Prostate gland (tissue), 2 donors: Measurements from ENCODE around the gene ZNF185. TPM values are rescaled to one million over a fixed set of nuclear protein-coding genes. Genes with fewer than 3 reads are reported as not detected.

Experiments used
- DNase-seq: peaks from one replicate; pipeline ENCODE4 v3.0.0-alpha.2; 2019; ENCODE audit warnings: low spot score
- H3K27ac ChIP-seq, 2 donors: fragments of 200-600 bp; sonication (generic); 2 replicates each; pipeline ENCODE4 v1.5.1; 2017 to 2019
- H3K27me3 ChIP-seq: fragments of 200-600 bp; sonication (generic); replicated peaks from 2 replicates; pipeline ENCODE4 v1.5.1; 2019; ENCODE audit not compliant: insufficient read depth
- H3K36me3 ChIP-seq, 2 donors: fragments of 200-600 bp; sonication (generic); 1 replicate in 1 of 2; 2 replicates in 1 of 2; pipeline versions ENCODE4 v1.5.1 to v1.8.1; 2017 to 2019
- H3K4me1 ChIP-seq: fragments of 200-600 bp; sonication (generic); replicated peaks from 2 replicates; pipeline ENCODE4 v1.5.1; 2019
- H3K4me3 ChIP-seq, 2 donors: fragments of 200-600 bp; sonication (generic); 2 replicates each; pipeline ENCODE4 v1.5.1; 2017 to 2019
- H3K9me3 ChIP-seq: fragments of 200-600 bp; sonication (generic); 2 replicates; pipeline ENCODE4 v1.5.1; 2017
- POLR2A ChIP-seq: fragments of 450-650 bp; IDR thresholded peaks from one replicate; pipeline ENCODE4 v1.6.1; 2016; ENCODE audit warnings: antibody characterized with exemption, mild to moderate bottlenecking
- POLR2AphosphoS5 ChIP-seq: sonication (generic); formaldehyde crosslinking; IDR thresholded peaks from one replicate; pipeline ENCODE4 v1.6.1; 2017; ENCODE audit warnings: antibody characterized with exemption
- WGBS: methylation state at CpG from one replicate; pipeline ENCODE4 v1.1.5; 2018; 5-methylcytosine and 5-hydroxymethylcytosine counted together
- intact Hi-C: fragments of 100-400 bp; cut with DNase I; formaldehyde crosslinking; loops from one replicate; pipeline ENCODE4 v1.14.2; 2022
- total RNA-seq, 2 donors: library from RNA; depleted of rRNA; stranded (reverse); fragments of >200 nt; gene quantifications; one replicate each; pipeline ENCODE4 v1.1.0, GENCODE V29; 2016
- TF ChIP-seq, protein P1 (sequence below), 4 experiments: fragments of 200-600 bp in 2 of 4; fragments of 450-650 bp in 2 of 4; sonication (generic) in 2 of 4; IDR thresholded peaks; 1 replicate in 3 of 4; 2 replicates in 1 of 4; pipeline ENCODE4 v1.5.1; 2016 to 2019; ENCODE audit warnings: antibody characterized with exemption in 4 of 4, mild to moderate bottlenecking in 2 of 4, moderate library complexity in 2 of 4

Gene ZNF185
- total RNA-seq, 2 donors from 2014 or later: 20.3 to 27.1 TPM

DNA sequence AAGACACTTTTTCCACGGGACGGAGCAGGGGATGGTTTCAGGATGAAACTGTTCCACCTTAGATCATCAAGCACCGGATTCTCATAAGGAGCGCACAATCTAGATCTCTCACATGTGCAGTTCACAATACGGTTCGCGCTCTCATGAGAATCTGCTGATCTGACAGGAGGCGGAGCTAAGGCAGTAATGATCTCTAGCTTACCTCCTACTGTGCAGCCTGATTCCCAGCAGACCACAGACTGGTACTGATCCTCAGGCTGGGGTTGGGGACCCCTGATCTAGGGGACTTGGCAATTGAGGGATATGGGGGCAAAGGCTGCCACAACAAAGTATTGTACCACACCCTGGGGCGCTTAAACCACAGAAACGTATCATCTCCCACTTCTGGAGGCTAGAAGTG is 25.7 kb downstream of the ZNF185 start:
- Histone ChIP-seq H3K27me3 (no peaks in the 10 kb centered on the region), H3K36me3 (no peaks in the 10 kb centered on the region), H3K9me3 (no peaks in the 10 kb centered on the region), H3K27ac (no peak overlapping the region), H3K4me3 (no peak overlapping the region), H3K4me1 (no peaks in the 10 kb centered on the region)
- DNase-seq: no peak
- 76% methylated on average over 10 of the region's 10 CpGs for WGBS
- intact Hi-C loops: no loop called here
- no peak for TF ChIP-seq POLR2AphosphoS5

DNA sequence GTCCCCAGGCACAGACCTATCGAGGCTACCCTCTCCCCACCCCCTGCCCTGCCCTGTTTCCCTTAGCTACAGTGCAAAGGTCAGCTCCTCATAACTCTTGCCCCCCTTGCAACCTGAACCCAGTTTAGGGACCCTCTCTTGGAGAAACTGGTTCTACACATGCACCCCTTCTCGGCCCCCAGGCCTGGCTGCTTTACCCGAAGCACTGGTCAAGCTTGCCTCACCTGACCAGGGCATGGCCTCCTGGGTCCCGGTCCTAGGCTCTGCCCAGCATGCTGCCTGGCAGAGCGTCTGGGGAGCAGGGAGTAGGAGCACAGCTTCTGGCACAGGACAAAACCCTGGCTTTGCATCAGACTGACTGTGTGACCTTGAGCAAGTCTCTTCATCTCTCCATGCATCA is 28.0 kb downstream of the ZNF185 start:
- Histone ChIP-seq H3K27me3 (no peaks in the 10 kb centered on the region), H3K4me3 (no peak overlapping the region), H3K36me3 (no peaks in the 10 kb centered on the region), H3K9me3 (no peaks in the 10 kb centered on the region), H3K27ac (no peak overlapping the region), H3K4me1 (no peaks in the 10 kb centered on the region)
- WGBS: 89% methylated on average over 3 of the region's 5 CpGs
- no peak for TF ChIP-seq POLR2A
- no peak for DNase-seq
- intact Hi-C loops: no loop called here

DNA sequence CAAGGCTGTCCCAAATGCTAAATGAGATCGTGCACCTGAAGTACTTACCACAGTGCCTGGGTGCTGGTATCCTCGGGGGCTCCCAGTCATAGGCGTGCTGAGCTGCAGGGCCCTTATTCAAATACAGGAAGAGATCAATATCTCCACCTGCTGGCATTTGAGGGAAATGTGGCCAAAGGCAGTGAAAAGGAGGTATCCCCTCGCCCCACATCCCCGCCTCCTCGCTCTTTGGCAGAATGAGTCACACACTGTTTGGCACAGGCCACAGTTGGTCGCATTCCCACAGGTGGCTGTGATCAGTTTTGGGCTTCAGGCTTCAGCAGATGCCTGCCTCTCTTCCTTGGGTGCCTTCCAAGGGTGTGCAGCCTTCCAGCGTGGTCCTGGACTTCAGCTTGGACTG is 28.4 kb downstream of the ZNF185 start:
- Histone ChIP-seq H3K27ac (no peak overlapping the region), H3K36me3 (no peaks in the 10 kb centered on the region)

DNA sequence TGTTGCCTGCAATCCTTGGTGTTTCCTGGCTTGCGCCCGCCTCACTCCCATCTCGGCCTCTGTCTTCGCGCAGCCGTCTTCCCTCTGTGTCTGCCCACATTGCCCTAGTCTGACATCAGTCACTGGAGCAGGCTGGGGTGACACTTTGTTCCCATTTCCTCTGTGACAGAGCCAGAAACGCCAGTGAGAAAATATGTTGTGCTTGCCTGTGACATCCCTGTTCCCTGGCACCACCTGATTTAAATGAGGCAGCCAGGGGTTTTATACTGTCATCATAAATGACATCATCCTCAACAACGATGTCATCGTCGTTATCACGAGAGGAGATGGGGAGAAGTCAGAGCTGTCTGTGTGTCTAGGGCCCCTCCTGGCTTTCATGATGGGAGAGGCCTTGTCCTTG is 29.1 kb downstream of the ZNF185 start:
- DNase-seq: no peak
- Histone ChIP-seq H3K36me3 (no peaks in the 10 kb centered on the region), H3K27ac (no peak overlapping the region), H3K27me3 (no peaks in the 10 kb centered on the region), H3K4me1 (no peaks in the 10 kb centered on the region), H3K9me3 (no peaks in the 10 kb centered on the region), H3K4me3 (no peak overlapping the region)
- no peak for TF ChIP-seq POLR2AphosphoS5
- TF ChIP-seq POLR2A: no peak
- TF ChIP-seq, protein P1, sequence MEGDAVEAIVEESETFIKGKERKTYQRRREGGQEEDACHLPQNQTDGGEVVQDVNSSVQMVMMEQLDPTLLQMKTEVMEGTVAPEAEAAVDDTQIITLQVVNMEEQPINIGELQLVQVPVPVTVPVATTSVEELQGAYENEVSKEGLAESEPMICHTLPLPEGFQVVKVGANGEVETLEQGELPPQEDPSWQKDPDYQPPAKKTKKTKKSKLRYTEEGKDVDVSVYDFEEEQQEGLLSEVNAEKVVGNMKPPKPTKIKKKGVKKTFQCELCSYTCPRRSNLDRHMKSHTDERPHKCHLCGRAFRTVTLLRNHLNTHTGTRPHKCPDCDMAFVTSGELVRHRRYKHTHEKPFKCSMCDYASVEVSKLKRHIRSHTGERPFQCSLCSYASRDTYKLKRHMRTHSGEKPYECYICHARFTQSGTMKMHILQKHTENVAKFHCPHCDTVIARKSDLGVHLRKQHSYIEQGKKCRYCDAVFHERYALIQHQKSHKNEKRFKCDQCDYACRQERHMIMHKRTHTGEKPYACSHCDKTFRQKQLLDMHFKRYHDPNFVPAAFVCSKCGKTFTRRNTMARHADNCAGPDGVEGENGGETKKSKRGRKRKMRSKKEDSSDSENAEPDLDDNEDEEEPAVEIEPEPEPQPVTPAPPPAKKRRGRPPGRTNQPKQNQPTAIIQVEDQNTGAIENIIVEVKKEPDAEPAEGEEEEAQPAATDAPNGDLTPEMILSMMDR (IDR thresholded peaks at IDR 0.05): no peak
- intact Hi-C loops: no loop called here
- 64% methylated on average over 11 of the region's 11 CpGs for WGBS

More for the DNA sequence above, 28.4 kb downstream of the ZNF185 start:
- H3K27me3 ChIP-seq: no peaks in the 10 kb centered on the region
- H3K4me3 ChIP-seq: no peak overlapping the region
- peak; percentile 52 for DNase-seq
- TF ChIP-seq, protein P1 (IDR thresholded peaks at IDR 0.05): peak in 2 of 4 experiments; percentile 29 to 51
- TF ChIP-seq POLR2AphosphoS5 (peak; percentile 22), POLR2A (no peak)
- H3K9me3 ChIP-seq: no peaks in the 10 kb centered on the region
- WGBS: 3% methylated on average over 6 of the region's 8 CpGs
- H3K4me1 ChIP-seq: no peaks in the 10 kb centered on the region
- intact Hi-C loops: no loop called here

DNA sequence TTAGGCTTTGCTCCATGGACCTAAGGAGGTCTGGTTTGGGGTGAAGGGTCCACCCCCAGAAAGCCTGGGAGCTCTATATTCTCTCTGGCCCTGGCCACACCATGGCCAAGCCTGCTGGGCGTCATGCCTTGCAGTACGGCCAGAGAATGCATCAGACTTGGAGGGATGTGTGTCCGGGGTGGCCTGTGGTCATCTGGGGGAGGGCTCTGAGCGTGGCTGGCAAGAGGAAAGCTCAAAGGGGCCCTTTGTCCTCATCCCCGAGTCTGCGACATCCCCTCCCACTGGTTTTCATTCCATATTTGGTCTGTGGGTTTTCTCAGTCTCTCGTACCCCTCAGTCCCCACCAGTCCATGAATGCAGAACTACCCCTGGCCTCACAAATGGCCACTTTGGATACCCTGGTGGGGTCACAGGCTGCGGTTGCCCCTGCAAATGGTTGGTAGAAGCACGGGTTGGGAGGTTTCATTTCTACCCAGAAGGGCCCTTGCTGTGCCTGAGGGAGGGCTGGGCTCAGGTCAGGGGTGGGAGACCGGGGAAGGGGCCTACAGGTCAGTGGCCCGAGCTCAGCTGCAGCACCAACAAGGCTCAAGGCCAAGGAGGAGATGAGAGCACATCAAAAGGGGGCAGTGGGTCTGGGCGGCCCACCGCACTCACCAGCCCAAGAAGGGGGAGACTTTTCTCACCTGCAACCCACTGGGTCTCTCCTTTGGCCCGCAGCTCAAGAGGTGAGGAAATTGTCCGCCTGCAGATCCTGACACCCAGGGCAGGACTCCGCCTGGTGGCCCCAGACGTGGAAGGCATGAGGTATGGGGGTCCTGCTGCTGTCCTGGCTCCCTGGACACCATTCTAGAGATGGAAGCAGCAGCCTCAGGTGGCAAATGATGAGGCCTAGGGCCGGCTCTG is 30.2 kb downstream of the ZNF185 start:
- H3K36me3 ChIP-seq: no peaks in the 10 kb centered on the region
- H3K27ac ChIP-seq: no peak overlapping the region
- intact Hi-C loops: no loop called here
- no peaks in the 10 kb centered on the region for H3K9me3 ChIP-seq
- H3K27me3 ChIP-seq: no peaks in the 10 kb centered on the region
- WGBS: 100% methylated on average over 1 of the region's 18 CpGs
- H3K4me3 ChIP-seq: no peak overlapping the region
- no peak for TF ChIP-seq POLR2AphosphoS5
- TF ChIP-seq POLR2A: no peak
- TF ChIP-seq, protein P1 (IDR thresholded peaks at IDR 0.05): no peak
- DNase-seq: no peak
- H3K4me1 ChIP-seq: no peaks in the 10 kb centered on the region
